MCF 10A (cell line): ENCODE results near the gene HPGDS. TPM values are rescaled to one million over a fixed set of nuclear protein-coding genes. Genes with fewer than 3 reads are reported as not detected.
"Not testable (repeated sequence)": the region's sequence is repeated elsewhere in the genome, so short reads cannot be mapped to it uniquely, and the experiment has no call there.

Source experiments
- BruUV-seq: library from RNA; stranded (reverse); fragments of 400-500 nt; replicated peaks from 2 replicates; lab custom pipeline; 2021; lab: Mats Ljungman, UMichigan
- CTCF ChIA-PET: fragments of 300-600 bp; sonication (Branson Sonifier 250); formaldehyde crosslinking; extraction: SDS; loops from one replicate; lab custom pipeline; 2021; ENCODE audit warnings: antibody characterized with exemption, inconsistent platforms; lab: Yijun Ruan, JAX
- POLR2A ChIA-PET: fragments of 300-600, 350-650 bp; sonication (Branson Sonifier 250); formaldehyde crosslinking; extraction: SDS; loops from one replicate; lab custom pipeline; 2020; ENCODE audit warnings: antibody characterized with exemption, inconsistent platforms; lab: Yijun Ruan, JAX
- DNase-seq: peaks from one replicate; pipeline ENCODE4 v3.0.0-alpha.2; 2018; ENCODE audit not compliant: unreplicated experiment
- H3K27ac Mint-ChIP-seq: one replicate; pipeline ENCODE4 v1.8.0; 2022; ENCODE audit warnings: mild to moderate bottlenecking, low read depth, mixed read lengths; ENCODE audit not compliant: unreplicated experiment
- H3K27me3 Mint-ChIP-seq: one replicate; pipeline ENCODE4 v1.8.0; 2022; ENCODE audit warnings: mixed read lengths; ENCODE audit not compliant: insufficient read depth, unreplicated experiment
- H3K36me3 Mint-ChIP-seq: one replicate; pipeline ENCODE4 v1.8.0; 2022; ENCODE audit warnings: mild to moderate bottlenecking, moderate library complexity, mixed read lengths; ENCODE audit not compliant: insufficient read depth, unreplicated experiment
- H3K4me1 Mint-ChIP-seq: one replicate; pipeline ENCODE4 v1.8.0; 2022; ENCODE audit warnings: mixed read lengths; ENCODE audit not compliant: insufficient read depth, unreplicated experiment
- H3K4me3 Mint-ChIP-seq: one replicate; pipeline ENCODE4 v1.8.0; 2022; ENCODE audit warnings: mild to moderate bottlenecking, moderate library complexity, mixed read lengths; ENCODE audit not compliant: unreplicated experiment
- H3K9me3 Mint-ChIP-seq: one replicate; pipeline ENCODE4 v1.8.0; 2022; ENCODE audit warnings: mixed read lengths; ENCODE audit not compliant: unreplicated experiment
- intact Hi-C: fragments of 100-400 bp; cut with micrococcal nuclease; formaldehyde crosslinking; loops from 2 replicates; pipeline ENCODE4 v1.14.1; 2022
- total RNA-seq: library from RNA; stranded (reverse); gene quantifications from 2 replicates; pipeline ENCODE4 v1.2.3, GENCODE V29; 2022
- TF ChIP-seq, protein P1 (sequence below): fragments of 200-600 bp; IDR thresholded peaks from one replicate; pipeline ENCODE4 v1.8.0; 2022; ENCODE audit warnings: antibody characterized with exemption, mild to moderate bottlenecking; ENCODE audit not compliant: unreplicated experiment

HPGDS gene
- total RNA-seq, 1 experiment from 2014 or later: not detected

GRCh38 chr4:94344457-94344856 lies 1.8 kb upstream of the HPGDS start:
- Mint-ChIP-seq H3K4me1 (no peaks in the 10 kb centered on the region), H3K9me3 (no peaks in the 10 kb centered on the region), H3K4me3 (no peak overlapping the region), H3K27ac (no peak overlapping the region), H3K36me3 (no peaks in the 10 kb centered on the region), H3K27me3 (no peaks in the 10 kb centered on the region)
- TF ChIP-seq, protein P1, sequence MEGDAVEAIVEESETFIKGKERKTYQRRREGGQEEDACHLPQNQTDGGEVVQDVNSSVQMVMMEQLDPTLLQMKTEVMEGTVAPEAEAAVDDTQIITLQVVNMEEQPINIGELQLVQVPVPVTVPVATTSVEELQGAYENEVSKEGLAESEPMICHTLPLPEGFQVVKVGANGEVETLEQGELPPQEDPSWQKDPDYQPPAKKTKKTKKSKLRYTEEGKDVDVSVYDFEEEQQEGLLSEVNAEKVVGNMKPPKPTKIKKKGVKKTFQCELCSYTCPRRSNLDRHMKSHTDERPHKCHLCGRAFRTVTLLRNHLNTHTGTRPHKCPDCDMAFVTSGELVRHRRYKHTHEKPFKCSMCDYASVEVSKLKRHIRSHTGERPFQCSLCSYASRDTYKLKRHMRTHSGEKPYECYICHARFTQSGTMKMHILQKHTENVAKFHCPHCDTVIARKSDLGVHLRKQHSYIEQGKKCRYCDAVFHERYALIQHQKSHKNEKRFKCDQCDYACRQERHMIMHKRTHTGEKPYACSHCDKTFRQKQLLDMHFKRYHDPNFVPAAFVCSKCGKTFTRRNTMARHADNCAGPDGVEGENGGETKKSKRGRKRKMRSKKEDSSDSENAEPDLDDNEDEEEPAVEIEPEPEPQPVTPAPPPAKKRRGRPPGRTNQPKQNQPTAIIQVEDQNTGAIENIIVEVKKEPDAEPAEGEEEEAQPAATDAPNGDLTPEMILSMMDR: no peak
- ChIA-PET POLR2A (no interaction called here), CTCF (interaction anchor here (1.0 to 1.3 kb wide), 2 partner anchors 42 to 45 kb away, joined by 3 to 4 read pairs; no protein-coding TSS in a partner anchor)
- intact Hi-C loops: no loop called here
- BruUV-seq: no TSS peak
- DNase-seq: no peak

DNA sequence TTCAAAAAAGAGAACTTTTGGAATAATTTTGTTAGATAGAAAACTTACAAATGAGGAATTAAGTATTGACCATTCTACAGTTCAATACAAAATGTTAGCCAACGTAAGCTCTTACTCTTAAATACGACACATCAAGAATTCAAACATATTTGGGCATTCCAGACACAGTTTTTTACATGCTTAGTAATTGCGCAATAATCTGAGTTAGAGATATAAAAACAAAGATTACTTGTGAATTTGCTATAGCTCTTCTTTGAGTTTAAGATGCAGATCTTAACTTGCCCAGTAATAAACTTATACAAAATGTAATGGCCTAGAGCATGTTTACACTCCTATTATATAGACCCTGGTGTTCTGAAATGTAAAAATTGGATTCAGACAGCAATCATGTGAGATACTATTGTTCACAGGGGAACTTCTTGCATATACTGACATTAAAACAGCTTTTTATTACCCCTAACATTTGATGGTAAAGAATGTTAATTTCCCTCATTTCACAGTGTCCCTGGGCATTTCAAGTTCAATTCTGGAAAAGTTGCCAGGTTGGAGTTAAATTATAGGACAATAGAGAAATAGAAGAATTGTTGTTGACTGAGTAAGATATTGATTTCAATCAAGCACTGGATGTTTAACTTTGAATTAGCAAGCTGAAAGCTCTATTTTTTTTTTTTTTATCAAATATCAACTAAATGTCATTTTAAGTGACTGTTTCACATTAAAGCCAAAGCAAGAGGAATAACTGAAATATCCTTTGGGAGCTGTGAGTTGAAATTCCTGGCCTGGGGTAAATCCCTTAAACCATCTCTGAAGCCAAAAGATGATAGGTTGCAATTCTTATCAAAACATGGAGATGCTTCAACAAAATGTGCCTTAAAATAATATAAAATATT lies 910 bp downstream of the HPGDS start:
- TF ChIP-seq, protein P1: no peak
- Mint-ChIP-seq H3K4me3 (no peak overlapping the region), H3K27ac (no peak overlapping the region), H3K36me3 (no peaks in the 10 kb centered on the region), H3K27me3 (no peaks in the 10 kb centered on the region), H3K4me1 (no peaks in the 10 kb centered on the region), H3K9me3 (no peaks in the 10 kb centered on the region)
- ChIA-PET POLR2A (no interaction called here), CTCF (interaction anchor here (0.8 kb wide), 1 partner anchor 38 kb away, joined by 4 read pairs; no protein-coding TSS in a partner anchor)
- intact Hi-C loops: no loop called here
- DNase-seq: no peak
- no TSS peak for BruUV-seq

- CTCF ChIA-PET: interaction anchor here (0.6 to 1.1 kb wide), 4 partner anchors 9 to 51 kb away, joined by 3 to 4 read pairs (median 3); no protein-coding TSS in a partner anchor
- H3K36me3 Mint-ChIP-seq: no peaks in the 10 kb centered on the region
- DNase-seq: no peak
- H3K4me1 Mint-ChIP-seq: peaks cover 5% of the 10 kb centered on the region
- no peak overlapping the region for H3K27ac Mint-ChIP-seq
- no TSS peak for BruUV-seq
- no peak overlapping the region for H3K4me3 Mint-ChIP-seq
- TF ChIP-seq, protein P1: no peak
- H3K9me3 Mint-ChIP-seq: no peaks in the 10 kb centered on the region
- intact Hi-C loops: no loop called here
- POLR2A ChIA-PET: no interaction called here
- no peaks in the 10 kb centered on the region for H3K27me3 Mint-ChIP-seq
Observed at GRCh38 chr4:94339779-94340178, 2.9 kb downstream of the HPGDS start.

DNA sequence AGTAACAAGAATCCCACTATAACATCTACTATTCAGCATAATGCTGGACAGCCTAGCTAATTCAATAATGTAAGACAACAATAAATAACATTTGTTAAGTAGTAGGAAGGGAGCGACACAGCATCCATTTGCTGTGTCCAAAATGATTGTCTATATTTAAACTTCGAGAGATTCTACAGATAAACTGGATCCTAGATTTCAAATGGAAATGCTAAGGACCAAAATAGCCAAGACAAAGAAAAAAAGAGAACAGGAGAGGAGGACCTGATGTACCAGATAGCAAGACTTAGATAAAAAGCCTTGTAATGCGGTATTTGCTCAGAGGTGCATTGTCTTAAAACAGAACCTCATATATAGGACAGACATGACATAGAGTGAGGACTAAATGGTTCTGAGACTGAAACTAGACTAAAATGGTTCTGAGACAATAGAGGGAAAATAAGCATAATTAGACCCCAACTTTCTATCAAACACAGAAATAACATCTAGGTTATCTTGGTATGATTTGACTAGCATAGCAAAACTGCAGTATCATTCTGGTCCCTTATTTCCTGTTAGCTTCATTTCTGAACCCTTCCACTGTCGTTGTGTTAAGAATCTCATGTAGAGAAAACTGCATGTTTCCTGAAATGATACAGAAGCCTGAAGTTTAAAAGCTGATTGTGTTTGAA lies 3.8 kb downstream of the HPGDS start:
- no peaks in the 10 kb centered on the region for H3K9me3 Mint-ChIP-seq
- no peaks in the 10 kb centered on the region for H3K36me3 Mint-ChIP-seq
- ChIA-PET POLR2A (no interaction called here), CTCF (interaction anchor here (0.8 to 1.1 kb wide), 2 partner anchors 34 to 52 kb away, joined by 3 to 4 read pairs; no protein-coding TSS in a partner anchor)
- no peak for DNase-seq
- TF ChIP-seq, protein P1: no peak
- intact Hi-C loops: no loop called here
- no peak overlapping the region for H3K4me3 Mint-ChIP-seq
- no TSS peak for BruUV-seq
- H3K27ac Mint-ChIP-seq: no peak overlapping the region
- peaks cover 6% of the 10 kb centered on the region for H3K4me1 Mint-ChIP-seq
- H3K27me3 Mint-ChIP-seq: no peaks in the 10 kb centered on the region

DNA sequence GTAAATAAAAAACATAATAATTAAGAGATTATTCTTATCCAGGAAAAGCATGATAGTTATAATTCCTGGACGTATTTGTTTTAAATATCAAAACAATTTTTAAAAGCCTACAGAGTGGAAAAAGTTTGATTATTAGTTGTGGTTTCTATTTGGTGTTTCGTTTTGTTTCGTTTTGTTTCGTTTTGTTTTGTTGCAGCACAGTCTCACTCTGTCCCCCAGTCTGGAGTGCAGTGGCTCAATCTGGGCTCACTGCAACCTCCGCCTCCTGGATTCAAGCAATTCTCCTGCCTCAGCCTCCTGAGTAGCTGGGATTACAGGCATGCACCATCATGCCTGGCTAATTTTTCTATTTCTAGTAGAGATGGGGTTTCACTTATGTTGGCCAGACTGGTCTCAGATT lies 5.8 kb downstream of the HPGDS start:
- H3K27me3 Mint-ChIP-seq: not testable (repeated sequence)
- POLR2A ChIA-PET: interaction anchor here (0.6 kb wide), 1 partner anchor 11 kb away, joined by 3 read pairs; no protein-coding TSS in a partner anchor

More for the DNA sequence above, 5.8 kb downstream of the HPGDS start:
- DNase-seq, H3K36me3 Mint-ChIP-seq, H3K4me3 Mint-ChIP-seq, intact Hi-C loops, H3K4me1 Mint-ChIP-seq, H3K27ac Mint-ChIP-seq, H3K9me3 Mint-ChIP-seq, BruUV-seq: not testable (repeated sequence)
- CTCF ChIA-PET: interaction anchor here (0.5 to 1.3 kb wide), 3 partner anchors 32 to 80 kb away, joined by 3 read pairs; no protein-coding TSS in a partner anchor
